Mucosa of descending colon (tissue), 3 donors: ENCODE measurements around the gene GANC. TPM values are rescaled to one million over a fixed set of nuclear protein-coding genes. Genes with fewer than 3 reads are reported as not detected.

Experiments
- ATAC-seq: fragments of 200-7000 bp; cut with Tn5 transposase; one replicate; pipeline ENCODE4 v1.9.1; 2020; ENCODE audit warnings: mild to moderate bottlenecking, moderate library complexity
- DNase-seq, 3 donors: peaks; one replicate each; pipeline ENCODE4 v3.0.0-alpha.2; 2020
- H3K36me3 ChIP-seq: fragments of 200-600 bp; one replicate; pipeline ENCODE4 v1.8.0; 2021; ENCODE audit warnings: low read depth, mild to moderate bottlenecking
- H3K4me1 ChIP-seq: fragments of 200-600 bp; one replicate; pipeline ENCODE4 v1.8.0; 2021; ENCODE audit warnings: low read depth, mild to moderate bottlenecking
- H3K4me3 ChIP-seq: fragments of 200-600 bp; one replicate; pipeline ENCODE4 v1.8.0; 2021; ENCODE audit warnings: mild to moderate bottlenecking
- H3K9me3 ChIP-seq: fragments of 200-600 bp; one replicate; pipeline ENCODE4 v1.8.0; 2021; ENCODE audit warnings: mild to moderate bottlenecking
- intact Hi-C, 2 donors: fragments of 100-400 bp; cut with DNase I in 1 of 2; cut with micrococcal nuclease in 1 of 2; formaldehyde crosslinking; loops; one replicate each; pipeline versions ENCODE4 v1.11.0 to v1.11.1; 2022; cut with DNase I, micrococcal nuclease
- total RNA-seq, 3 donors: library from RNA; stranded (reverse); fragmentation: NEBNext Ultra II Directional in 2 of 3; extraction: Animal tissue kit (Norgen Biotek cat#: 25700) in 2 of 3; gene quantifications; one replicate each; pipeline versions ENCODE4 v1.2.1 to v1.2.4, GENCODE V29; 2021 to 2023
- TF ChIP-seq, protein P1 (sequence below): fragments of 200-600 bp; IDR thresholded peaks from one replicate; pipeline ENCODE4 v1.8.0; 2022; ENCODE audit warnings: antibody characterized with exemption, mild to moderate bottlenecking
- donor health status: DM: no; HTN: no; CAD: no; lungs with moderate emphysema.
- donor health status: DM: no; HTN: no; CAD: no.
- donor health status: DM: no; HTN: yes; CAD: no.

The GANC gene
- total RNA-seq, 3 donors from 2014 or later: 41.9 to 51.6 (median 51.3) TPM

GRCh38 chr15:42232606-42233005 is 40.4 kb upstream of the GANC start:
- H3K36me3 ChIP-seq: peaks cover 3% of the 10 kb centered on the region
- H3K4me3 ChIP-seq: no peak overlapping the region
- peaks cover 10% of the 10 kb centered on the region for H3K4me1 ChIP-seq
- TF ChIP-seq, protein P1, sequence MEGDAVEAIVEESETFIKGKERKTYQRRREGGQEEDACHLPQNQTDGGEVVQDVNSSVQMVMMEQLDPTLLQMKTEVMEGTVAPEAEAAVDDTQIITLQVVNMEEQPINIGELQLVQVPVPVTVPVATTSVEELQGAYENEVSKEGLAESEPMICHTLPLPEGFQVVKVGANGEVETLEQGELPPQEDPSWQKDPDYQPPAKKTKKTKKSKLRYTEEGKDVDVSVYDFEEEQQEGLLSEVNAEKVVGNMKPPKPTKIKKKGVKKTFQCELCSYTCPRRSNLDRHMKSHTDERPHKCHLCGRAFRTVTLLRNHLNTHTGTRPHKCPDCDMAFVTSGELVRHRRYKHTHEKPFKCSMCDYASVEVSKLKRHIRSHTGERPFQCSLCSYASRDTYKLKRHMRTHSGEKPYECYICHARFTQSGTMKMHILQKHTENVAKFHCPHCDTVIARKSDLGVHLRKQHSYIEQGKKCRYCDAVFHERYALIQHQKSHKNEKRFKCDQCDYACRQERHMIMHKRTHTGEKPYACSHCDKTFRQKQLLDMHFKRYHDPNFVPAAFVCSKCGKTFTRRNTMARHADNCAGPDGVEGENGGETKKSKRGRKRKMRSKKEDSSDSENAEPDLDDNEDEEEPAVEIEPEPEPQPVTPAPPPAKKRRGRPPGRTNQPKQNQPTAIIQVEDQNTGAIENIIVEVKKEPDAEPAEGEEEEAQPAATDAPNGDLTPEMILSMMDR: no peak
- no peak for ATAC-seq
- intact Hi-C loops: no loop called here
- H3K9me3 ChIP-seq: no peaks in the 10 kb centered on the region
- DNase-seq: no peak

DNA sequence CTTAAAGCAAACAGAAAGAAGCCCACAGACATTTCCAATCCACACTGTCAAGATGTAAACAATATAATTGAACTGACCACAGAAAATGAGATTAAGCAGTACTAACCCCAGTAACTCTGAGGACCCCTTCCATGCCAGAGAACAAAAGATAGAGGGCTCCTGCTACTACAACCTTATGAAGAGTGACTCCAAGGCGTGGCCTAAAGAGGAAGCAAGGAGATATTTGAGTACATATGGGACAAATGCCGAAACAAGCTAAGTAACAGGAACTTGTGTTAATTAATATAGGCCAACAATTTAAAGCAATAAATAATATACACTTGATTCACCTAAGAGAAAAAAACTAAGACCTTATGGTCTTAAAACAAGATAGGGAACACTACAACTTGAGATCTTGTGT is 39.9 kb upstream of the GANC start:
- no peaks in the 10 kb centered on the region for H3K9me3 ChIP-seq
- H3K4me1 ChIP-seq: peaks cover 6% of the 10 kb centered on the region
- DNase-seq (no peak), ATAC-seq (no peak)
- peaks cover 3% of the 10 kb centered on the region for H3K36me3 ChIP-seq
- intact Hi-C loops: no loop called here
- H3K4me3 ChIP-seq: no peak overlapping the region
- TF ChIP-seq, protein P1: no peak

DNA sequence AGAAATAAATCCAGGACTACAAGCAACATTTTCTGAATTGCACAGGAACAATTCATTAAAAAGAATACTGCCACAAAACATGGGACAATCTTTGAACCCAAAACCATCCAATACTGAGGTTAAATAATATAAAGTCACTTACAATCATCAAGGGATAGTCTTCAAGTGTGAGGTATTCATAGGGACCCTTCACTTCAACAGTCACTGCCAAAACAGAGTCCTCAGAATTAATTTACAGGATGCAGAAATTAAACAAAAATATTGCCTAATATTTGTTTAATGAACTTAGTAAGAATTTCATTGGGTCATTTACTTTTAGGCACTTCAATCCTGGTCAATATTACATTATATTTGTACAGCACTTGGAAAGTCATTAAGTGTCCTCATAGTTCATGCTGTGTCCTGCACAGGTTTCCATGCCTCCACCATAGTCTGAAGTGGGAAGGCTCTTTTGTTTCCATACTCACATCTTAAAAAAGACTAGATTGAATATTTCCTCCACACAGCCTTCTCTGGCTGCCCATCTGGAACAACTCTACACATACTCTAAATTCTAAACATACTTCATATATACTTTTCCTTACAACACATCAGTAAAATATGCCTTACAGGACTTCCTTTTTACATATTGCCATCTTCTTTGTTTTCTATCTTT is 33.3 kb upstream of the GANC start:
- H3K4me1 ChIP-seq: no peaks in the 10 kb centered on the region
- no peak for DNase-seq
- H3K36me3 ChIP-seq: peaks cover 3% of the 10 kb centered on the region
- no peak for ATAC-seq
- no peak overlapping the region for H3K4me3 ChIP-seq
- H3K9me3 ChIP-seq: no peaks in the 10 kb centered on the region
- TF ChIP-seq, protein P1: no peak
- intact Hi-C loops: no loop called here

DNA sequence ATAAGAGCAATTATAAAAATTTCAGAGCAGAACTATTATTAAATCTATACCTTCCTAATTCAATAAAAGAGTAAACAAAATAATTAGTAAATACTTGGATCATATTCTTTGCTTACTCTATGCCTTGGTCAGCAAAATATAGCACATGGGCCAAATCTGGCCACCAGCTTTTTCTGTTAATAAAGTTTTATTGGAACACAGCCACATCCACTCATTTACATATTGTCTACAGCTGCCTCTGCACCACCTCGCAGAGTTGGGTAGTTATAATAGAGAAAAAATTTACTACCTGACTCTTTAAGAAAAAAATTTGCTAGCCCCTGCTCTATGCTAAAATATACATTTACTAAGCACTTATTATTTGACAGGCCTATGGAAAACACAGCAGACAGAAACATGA is 32.2 kb upstream of the GANC start:
- Histone ChIP-seq H3K4me3 (no peak overlapping the region), H3K9me3 (no peaks in the 10 kb centered on the region), H3K36me3 (peaks cover 3% of the 10 kb centered on the region), H3K4me1 (no peaks in the 10 kb centered on the region)
- ATAC-seq: no peak
- intact Hi-C loops: no loop called here
- no peak for DNase-seq
- TF ChIP-seq, protein P1: no peak

DNA sequence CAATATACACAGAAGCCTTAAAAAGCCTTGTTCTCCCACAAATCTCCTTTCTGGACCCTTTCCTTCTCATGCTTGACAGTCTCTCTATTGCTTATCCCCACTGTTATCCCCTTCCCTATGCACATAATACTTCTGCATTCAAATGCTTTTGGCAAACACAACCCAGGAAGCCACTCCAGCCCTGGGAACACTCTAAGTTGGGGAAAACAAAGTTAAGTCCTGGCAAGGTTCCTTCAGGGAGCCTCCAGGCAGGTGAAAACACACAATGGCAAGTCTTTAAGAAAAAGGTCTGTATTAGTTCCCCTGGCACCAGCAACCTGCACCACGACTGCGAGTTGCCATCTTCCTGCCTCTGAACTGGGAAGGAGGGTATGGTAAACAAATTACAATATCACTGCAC is 19.7 kb upstream of the GANC start:
- intact Hi-C loops: no loop called here
- Histone ChIP-seq H3K9me3 (peaks cover 8% of the 10 kb centered on the region), H3K36me3 (no peaks in the 10 kb centered on the region), H3K4me1 (no peaks in the 10 kb centered on the region), H3K4me3 (no peak overlapping the region)
- DNase-seq (no peak), ATAC-seq (no peak)
- TF ChIP-seq, protein P1: no peak

- DNase-seq (no peak), ATAC-seq (no peak)
- H3K9me3 ChIP-seq: no peaks in the 10 kb centered on the region
- intact Hi-C loops: no loop called here
- H3K4me3 ChIP-seq: no peak overlapping the region
- TF ChIP-seq, protein P1: no peak
- H3K4me1 ChIP-seq: peaks cover 9% of the 10 kb centered on the region
- no peaks in the 10 kb centered on the region for H3K36me3 ChIP-seq
These were observed 8.2 kb upstream of the GANC start for GRCh38 chr15:42264795-42265194.
